Effector memory CD4-positive, alpha-beta T cell (primary cell): Measurements from ENCODE around the gene POU2AF1.

ENCODE experiments used
- DNase-seq, 3 donors: peaks; one replicate each; pipeline ENCODE4 v3.0.0-alpha.2; 2020
- H3K27ac ChIP-seq: 2 replicates; pipeline ENCODE4 v1.7.0; 2013; ENCODE audit warnings: mild to moderate bottlenecking, low read length, moderate library complexity; ENCODE audit not compliant: insufficient read depth, poor library complexity, severe bottlenecking
- H3K27me3 ChIP-seq: replicated peaks from 2 replicates; pipeline ENCODE4 v1.7.0; 2013; ENCODE audit warnings: mild to moderate bottlenecking, low read length; ENCODE audit not compliant: insufficient read depth, control insufficient read depth, poor library complexity, severe bottlenecking
- H3K36me3 ChIP-seq: 2 replicates; pipeline ENCODE4 v1.7.0; 2013; ENCODE audit warnings: mild to moderate bottlenecking, low read length, moderate library complexity; ENCODE audit not compliant: control insufficient read depth, insufficient read depth
- H3K4me1 ChIP-seq: 2 replicates; pipeline ENCODE4 v1.7.0; 2013; ENCODE audit warnings: low read length, mild to moderate bottlenecking; ENCODE audit not compliant: control insufficient read depth, insufficient read depth, poor library complexity, severe bottlenecking
- H3K4me3 ChIP-seq: 2 replicates; pipeline ENCODE4 v1.7.0; 2013; ENCODE audit warnings: low read length, low read depth, mild to moderate bottlenecking; ENCODE audit not compliant: insufficient read depth, poor library complexity, severe bottlenecking
- H3K9me3 ChIP-seq: 2 replicates; pipeline ENCODE4 v1.7.0; 2013; ENCODE audit warnings: mild to moderate bottlenecking, low read length, moderate library complexity; ENCODE audit not compliant: control insufficient read depth

The POU2AF1 gene

DNA sequence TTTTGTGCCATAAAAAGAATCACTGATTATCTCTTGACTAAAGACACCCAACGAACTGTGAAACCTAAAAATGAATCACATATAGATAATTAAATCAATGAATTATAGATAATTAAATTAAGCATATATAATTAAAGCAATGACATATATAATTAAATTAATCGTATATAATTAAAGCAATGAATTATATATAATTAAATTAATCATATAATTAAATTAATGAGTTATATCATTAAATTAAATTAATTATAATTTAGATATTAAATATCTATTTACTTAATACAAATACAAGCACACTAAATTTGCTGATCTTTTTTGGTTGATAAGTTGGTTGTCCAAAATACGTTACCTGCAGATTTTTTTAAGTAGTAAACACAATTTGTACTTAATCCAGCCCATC lies 30.9 kb downstream of the POU2AF1 start:
- no peak overlapping the region for H3K27ac ChIP-seq
- H3K4me3 ChIP-seq, result no peak overlapping the region
- H3K27me3 ChIP-seq, result no peaks in the 10 kb centered on the region
- no peaks in the 10 kb centered on the region for H3K9me3 ChIP-seq
- H3K4me1 ChIP-seq, result no peaks in the 10 kb centered on the region
- no peak for DNase-seq
- no peaks in the 10 kb centered on the region for H3K36me3 ChIP-seq

DNA sequence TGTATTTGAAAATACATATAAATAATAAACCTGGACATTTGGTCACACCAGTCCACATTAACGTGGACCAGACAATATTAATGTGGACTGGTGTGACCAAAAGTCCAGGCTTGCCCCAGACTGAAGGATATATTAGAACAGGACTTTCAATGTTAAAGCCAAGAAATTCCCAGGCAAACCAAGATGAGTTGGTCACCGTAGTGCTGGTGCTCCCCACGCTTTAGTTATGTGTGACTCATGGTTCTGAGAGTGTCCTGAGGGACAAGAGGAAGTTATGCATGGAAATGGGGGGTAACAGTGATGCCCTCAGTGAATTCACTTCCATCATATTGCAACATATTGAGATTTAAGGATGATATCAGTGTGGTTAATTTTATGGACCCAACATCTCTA lies 31.4 kb downstream of the POU2AF1 start:
- Histone ChIP-seq H3K4me1 (no peaks in the 10 kb centered on the region), H3K27ac (no peak overlapping the region), H3K36me3 (no peaks in the 10 kb centered on the region), H3K9me3 (no peaks in the 10 kb centered on the region), H3K27me3 (no peaks in the 10 kb centered on the region), H3K4me3 (no peak overlapping the region)
- DNase-seq, result no peak

DNA sequence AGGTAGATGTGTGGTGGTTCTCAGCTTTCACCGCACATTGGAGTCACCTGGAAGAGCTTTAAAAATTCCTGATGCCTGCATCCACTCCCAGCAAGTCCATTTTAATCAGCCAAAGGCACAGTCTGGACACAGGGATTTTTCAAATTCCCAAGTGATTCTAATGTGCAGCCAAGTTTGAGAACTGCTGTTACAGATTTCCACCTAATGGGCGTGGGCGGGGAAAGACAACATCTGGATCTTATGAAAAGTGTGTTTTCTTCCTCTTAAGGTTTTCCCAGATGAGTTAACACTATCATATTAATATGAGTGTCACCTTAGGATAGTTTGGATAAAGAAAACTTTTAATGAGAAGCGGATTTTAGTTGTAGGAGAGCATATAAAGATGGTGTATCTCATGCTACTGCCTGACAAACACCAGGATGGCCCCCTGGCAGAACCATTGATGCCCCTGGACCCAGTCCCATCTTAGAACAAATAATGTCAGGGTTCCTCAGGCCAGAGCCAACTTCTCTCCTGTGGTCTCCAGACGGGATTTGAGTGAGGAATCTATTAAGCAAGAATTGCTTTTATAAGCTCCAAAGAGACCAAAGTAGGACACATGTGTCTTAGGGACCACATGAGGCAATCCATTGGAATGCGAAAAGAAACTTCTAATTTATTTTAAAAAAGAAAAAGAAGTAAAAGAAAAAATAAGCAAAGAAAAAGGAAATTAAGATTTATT lies 31.9 kb downstream of the POU2AF1 start:
- Histone ChIP-seq H3K4me3 (no peak overlapping the region), H3K36me3 (no peaks in the 10 kb centered on the region), H3K27me3 (no peaks in the 10 kb centered on the region), H3K9me3 (no peaks in the 10 kb centered on the region), H3K4me1 (no peaks in the 10 kb centered on the region), H3K27ac (no peak overlapping the region)
- DNase-seq, result no peak

GRCh38 chr11:111344032-111344431 lies 35.0 kb downstream of the POU2AF1 start:
- no peak overlapping the region for H3K27ac ChIP-seq
- H3K4me3 ChIP-seq, result no peak overlapping the region
- DNase-seq, result no peak
- no peaks in the 10 kb centered on the region for H3K4me1 ChIP-seq
- no peaks in the 10 kb centered on the region for H3K27me3 ChIP-seq
- H3K36me3 ChIP-seq, result no peaks in the 10 kb centered on the region
- no peaks in the 10 kb centered on the region for H3K9me3 ChIP-seq

GRCh38 chr11:111342329-111342728 lies 36.7 kb downstream of the POU2AF1 start:
- Histone ChIP-seq H3K4me3 (no peak overlapping the region), H3K9me3 (no peaks in the 10 kb centered on the region), H3K27me3 (no peaks in the 10 kb centered on the region), H3K36me3 (no peaks in the 10 kb centered on the region), H3K4me1 (no peaks in the 10 kb centered on the region), H3K27ac (no peak overlapping the region)
- no peak for DNase-seq

DNA sequence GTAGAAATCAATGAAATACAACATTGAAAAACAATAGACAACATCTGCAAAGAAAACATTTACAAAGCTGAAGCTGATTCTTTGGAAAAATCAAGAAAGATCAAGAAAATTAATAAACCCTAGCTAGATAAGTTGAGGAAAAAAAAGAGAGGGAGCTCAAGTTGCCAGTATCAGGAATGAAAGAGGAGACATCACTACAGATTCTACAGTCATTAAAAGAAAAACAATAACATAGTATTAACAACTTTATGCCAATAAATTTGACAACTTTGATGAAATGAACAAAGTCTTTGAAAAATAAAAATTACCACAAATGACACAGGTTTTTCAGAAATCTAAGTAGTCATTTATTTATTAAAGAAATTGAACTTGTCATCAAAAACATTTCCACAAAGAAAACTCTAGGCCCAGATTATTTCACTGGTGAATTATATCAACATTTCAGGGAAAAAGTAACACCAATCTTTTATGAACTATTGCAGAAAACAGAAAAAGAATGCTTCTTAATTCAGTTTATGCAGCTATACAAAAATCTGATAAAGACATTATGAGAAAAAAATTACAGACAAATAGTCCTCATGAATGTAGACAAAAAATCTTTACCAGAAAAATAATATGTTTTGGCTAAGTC lies 39.2 kb downstream of the POU2AF1 start:
- no peaks in the 10 kb centered on the region for H3K4me1 ChIP-seq
- no peaks in the 10 kb centered on the region for H3K36me3 ChIP-seq
- no peak overlapping the region for H3K27ac ChIP-seq
- no peaks in the 10 kb centered on the region for H3K27me3 ChIP-seq
- H3K9me3 ChIP-seq, result no peaks in the 10 kb centered on the region
- DNase-seq, result no peak
- H3K4me3 ChIP-seq, result no peak overlapping the region

DNA sequence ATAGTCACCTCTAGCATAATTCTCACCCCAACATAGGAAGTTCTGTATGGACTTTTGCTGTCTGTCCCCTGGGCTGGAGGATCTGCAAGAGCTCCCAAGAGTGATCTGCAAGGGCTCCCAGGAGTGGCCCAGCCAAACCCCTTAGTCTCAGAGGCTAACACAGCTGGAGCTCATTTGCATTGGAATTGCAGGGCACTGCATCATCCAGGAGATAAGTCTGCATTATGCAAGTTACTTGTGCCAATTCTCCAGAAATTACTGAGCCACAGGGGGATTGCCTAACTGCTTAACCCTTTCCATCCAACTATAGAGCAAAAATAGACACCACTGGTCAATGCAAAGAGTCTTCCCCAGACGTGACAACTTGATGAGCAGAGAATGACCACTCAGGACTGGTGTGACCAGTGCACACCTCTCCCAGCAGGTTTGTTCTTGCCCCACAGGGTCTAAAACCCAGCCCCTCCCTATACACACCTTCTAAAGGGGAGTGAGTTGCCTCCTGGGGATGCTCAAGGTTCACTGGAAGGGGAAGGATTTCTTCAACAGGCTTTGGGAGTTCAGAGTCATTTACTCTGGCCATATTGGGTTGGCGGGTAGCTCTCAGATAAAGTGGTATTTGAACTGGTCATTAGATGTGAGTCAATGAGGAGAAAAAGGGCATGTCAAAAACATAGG lies 42.4 kb downstream of the POU2AF1 start:
- no peaks in the 10 kb centered on the region for H3K4me1 ChIP-seq
- DNase-seq, result no peak

DNA sequence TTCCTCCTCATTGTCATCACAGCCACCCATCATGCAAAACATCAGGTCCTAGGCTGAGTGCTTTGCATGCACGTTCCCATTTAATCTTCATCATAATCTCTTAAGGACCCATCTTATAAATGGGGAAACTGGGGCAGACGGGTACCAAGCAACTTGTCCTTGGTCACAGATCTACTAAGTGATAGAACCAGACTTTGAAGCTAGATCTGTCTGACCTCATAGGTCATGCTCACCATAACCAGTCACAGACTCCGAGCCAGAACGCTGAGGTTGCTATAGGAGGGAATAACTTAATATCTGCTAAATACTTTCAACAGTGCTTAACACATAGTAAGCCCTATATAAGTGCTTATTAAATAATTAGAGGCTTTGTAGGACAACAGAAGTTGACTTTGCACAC lies 43.0 kb downstream of the POU2AF1 start:
- Histone ChIP-seq H3K27me3 (no peaks in the 10 kb centered on the region), H3K36me3 (no peaks in the 10 kb centered on the region), H3K4me1 (no peaks in the 10 kb centered on the region), H3K4me3 (no peak overlapping the region), H3K27ac (no peak overlapping the region), H3K9me3 (no peaks in the 10 kb centered on the region)
- DNase-seq, result no peak

More for the DNA sequence above, 42.4 kb downstream of the POU2AF1 start:
- Histone ChIP-seq H3K4me3 (no peak overlapping the region), H3K36me3 (no peaks in the 10 kb centered on the region), H3K27ac (no peak overlapping the region), H3K9me3 (no peaks in the 10 kb centered on the region), H3K27me3 (no peaks in the 10 kb centered on the region)

- no peak for DNase-seq
- Histone ChIP-seq H3K9me3 (no peaks in the 10 kb centered on the region), H3K4me3 (no peak overlapping the region)
Observed at GRCh38 chr11:111335549-111335948, 43.5 kb downstream of the POU2AF1 start.

More at GRCh38 chr11:111335549-111335948, 43.5 kb downstream of the POU2AF1 start:
- no peaks in the 10 kb centered on the region for H3K27me3 ChIP-seq
- no peaks in the 10 kb centered on the region for H3K36me3 ChIP-seq
- no peaks in the 10 kb centered on the region for H3K4me1 ChIP-seq
- no peak overlapping the region for H3K27ac ChIP-seq
